OCI-LY3 (cell line): ENCODE data around the gene SULT2B1.

Source experiments
- H2AFZ ChIP-seq: fragments of 200-600, 300-600 bp; shearing (Covaris generic); 2 replicates; pipeline ENCODE4 v1.6.0; 2014; ENCODE audit warnings: antibody characterized with exemption, low read depth, low read length
- H3K27ac ChIP-seq: fragments of 200-600, 300-600 bp; sonication (generic); 2 replicates; pipeline ENCODE4 v1.5.1; 2014; ENCODE audit warnings: mild to moderate bottlenecking, low read length, moderate library complexity, mixed read lengths
- H3K27me3 ChIP-seq: fragments of 200-600, 300-600 bp; sonication (generic); 2 replicates; pipeline ENCODE4 v1.6.1; 2014; ENCODE audit warnings: low read depth, low read length, mixed read lengths
- H3K36me3 ChIP-seq: fragments of 200-600, 300-600 bp; sonication (generic); replicated peaks from 2 replicates; pipeline ENCODE3; 2014; ENCODE audit warnings: low read depth, low read length, mixed read lengths
- H3K4me1 ChIP-seq: fragments of 300-600, 200-600 bp; sonication (generic); 2 replicates; pipeline ENCODE4 v1.6.1; 2014; ENCODE audit warnings: low read length, mixed read lengths
- H3K4me2 ChIP-seq: fragments of 200-600, 300-600 bp; sonication (generic); 2 replicates; pipeline ENCODE4 v1.6.1; 2014; ENCODE audit warnings: low read length, mixed read lengths
- H3K4me3 ChIP-seq: fragments of 300-600, 200-600 bp; sonication (generic); 2 replicates; pipeline ENCODE4 v1.5.1; 2014; ENCODE audit warnings: antibody characterized with exemption, mild to moderate bottlenecking, low read length, moderate library complexity
- H3K79me2 ChIP-seq: fragments of 300-600, 200-600 bp; shearing (Covaris generic); 2 replicates; pipeline ENCODE4 v1.6.1; 2014; ENCODE audit warnings: mild to moderate bottlenecking, low read length, mixed read lengths
- H3K9ac ChIP-seq: fragments of 300-600, 200-600 bp; shearing (Covaris generic); 2 replicates; pipeline ENCODE4 v1.6.0; 2014; ENCODE audit warnings: mild to moderate bottlenecking, low read length, moderate library complexity
- H3K9me3 ChIP-seq: fragments of 200-600, 300-600 bp; shearing (Covaris generic); 2 replicates; pipeline ENCODE4 v1.6.1; 2014; ENCODE audit warnings: low read length, mixed read lengths; ENCODE audit not compliant: insufficient read depth
- H4K20me1 ChIP-seq: fragments of 200-600, 300-600 bp; sonication (generic); 2 replicates; pipeline ENCODE4 v1.6.1; 2016; ENCODE audit warnings: low read length, mixed read lengths; ENCODE audit not compliant: insufficient read depth
- EZH2phosphoT487 ChIP-seq: fragments of 200-600 bp; shearing (Covaris generic); IDR thresholded peaks from 2 replicates; pipeline ENCODE4 v1.6.1; 2018; ENCODE audit warnings: antibody characterized with exemption, mixed run types, low read depth
- TF ChIP-seq, protein P1 (sequence below): fragments of 200-600, 300-600 bp; sonication (generic); IDR thresholded peaks from 2 replicates; pipeline ENCODE4 v1.5.1; 2014; ENCODE audit warnings: antibody characterized with exemption, low read length, low read depth

The SULT2B1 gene

DNA sequence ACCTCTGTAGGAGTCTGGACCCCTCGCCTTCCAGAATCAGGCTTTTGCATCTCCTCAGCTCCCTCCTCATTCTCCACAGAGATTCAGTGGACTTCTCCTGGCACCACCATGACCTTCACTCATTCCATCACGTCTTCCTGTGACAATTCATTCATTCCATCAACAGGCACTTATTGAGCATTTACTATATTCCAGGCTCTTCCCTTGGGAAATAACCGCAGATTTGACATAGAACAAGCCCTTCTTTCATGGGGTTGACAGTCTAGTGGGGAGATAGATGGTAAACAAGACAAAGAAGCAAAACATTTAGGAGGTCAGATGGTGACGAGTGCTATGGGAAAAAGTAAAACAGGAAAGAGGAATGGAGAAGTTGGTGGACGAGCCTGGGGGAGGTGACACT, 2.6 kb upstream of the SULT2B1 start:
- Histone ChIP-seq H2AFZ (no peak overlapping the region), H3K4me2 (no peak overlapping the region), H3K4me3 (no peak overlapping the region), H3K9me3 (no peaks in the 10 kb centered on the region), H3K4me1 (no peaks in the 10 kb centered on the region), H3K27ac (no peak overlapping the region), H4K20me1 (no peaks in the 10 kb centered on the region), H3K79me2 (no peaks in the 10 kb centered on the region), H3K36me3 (no peaks in the 10 kb centered on the region), H3K9ac (no peak overlapping the region), H3K27me3 (peaks cover 22% of the 10 kb centered on the region)
- TF ChIP-seq EZH2phosphoT487, result no peak

DNA sequence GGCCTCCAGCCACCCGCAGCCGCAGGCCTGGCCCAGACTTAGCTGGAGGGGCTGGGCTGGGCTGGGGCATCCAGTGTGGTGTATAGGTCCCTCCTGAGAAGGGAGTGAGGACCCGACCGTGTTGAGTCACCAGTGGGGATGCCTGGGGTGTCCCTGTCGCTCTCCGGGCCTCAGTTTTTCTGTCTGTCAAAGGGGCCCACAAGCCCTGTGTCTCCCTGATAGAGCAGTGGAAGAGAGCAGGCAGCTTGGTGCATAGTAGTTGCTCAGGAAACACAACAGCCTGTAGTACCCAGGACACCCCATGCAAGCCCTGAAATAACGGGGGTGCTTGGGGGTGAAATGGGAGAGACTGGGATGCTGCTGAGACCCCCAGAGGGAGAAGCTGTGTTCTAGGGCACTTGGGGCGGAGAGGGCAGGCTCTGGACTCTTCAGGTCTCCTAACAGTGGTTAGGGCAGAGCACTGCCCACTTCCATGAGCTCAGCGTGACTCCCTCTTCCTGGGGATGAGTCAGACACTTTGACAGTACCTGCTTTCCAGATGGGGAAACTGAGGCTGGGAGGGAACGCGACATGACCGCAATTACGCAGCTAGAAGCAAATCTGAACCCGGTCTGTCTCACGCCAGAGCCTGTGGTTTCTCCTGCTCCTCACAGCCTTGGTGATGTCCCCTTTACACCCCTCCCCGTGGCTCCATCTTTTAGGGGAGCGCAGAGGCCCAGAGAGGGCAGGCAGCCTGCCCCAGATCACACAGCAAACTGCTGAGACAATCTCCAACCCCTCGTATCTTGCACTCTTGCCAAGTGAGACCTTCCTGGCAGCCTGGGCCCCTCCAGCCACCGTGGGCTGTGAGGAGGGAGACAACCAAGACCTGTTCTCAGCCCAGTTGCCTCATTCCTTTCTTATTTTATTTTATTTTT, 692 bp downstream of the SULT2B1 start:
- no peak overlapping the region for H3K27ac ChIP-seq

DNA sequence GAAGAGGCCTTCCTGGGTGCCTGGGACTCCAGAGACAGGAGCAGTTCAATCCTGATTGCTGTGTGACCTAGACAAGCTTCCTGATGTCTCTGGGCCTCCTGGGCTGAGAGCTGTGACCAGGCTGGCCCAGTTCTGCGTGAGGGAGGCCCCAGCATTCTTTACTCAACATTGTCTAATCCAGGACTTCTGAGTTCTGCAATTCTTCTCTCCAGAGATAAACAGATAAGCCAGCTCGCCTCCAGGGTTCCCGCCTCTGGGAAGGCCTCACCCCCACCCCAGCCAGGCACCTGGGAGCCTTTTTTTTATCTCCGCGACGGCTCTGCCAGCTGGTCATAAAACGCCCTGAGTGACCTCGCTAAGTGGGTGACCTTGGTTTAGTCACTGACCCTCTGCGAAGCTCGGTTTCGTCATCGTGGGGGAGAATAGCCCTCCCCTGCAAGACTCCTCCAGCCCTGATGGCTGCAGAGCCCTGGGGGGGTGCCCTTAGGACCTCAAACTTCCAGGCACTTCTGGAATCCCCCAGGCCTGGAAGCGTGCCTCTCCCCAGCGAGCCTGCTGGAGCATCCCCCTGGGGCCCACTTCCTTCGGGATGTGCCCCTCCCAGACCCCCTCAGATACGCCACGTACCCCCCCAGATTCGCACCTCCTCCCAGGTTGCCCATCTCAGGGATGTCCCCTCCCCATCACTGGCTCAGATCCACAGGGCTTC, 1.9 kb downstream of the SULT2B1 start:
- Histone ChIP-seq H3K9me3 (no peaks in the 10 kb centered on the region), H3K79me2 (no peaks in the 10 kb centered on the region), H3K4me1 (no peaks in the 10 kb centered on the region), H4K20me1 (no peaks in the 10 kb centered on the region), H2AFZ (no peak overlapping the region), H3K4me3 (no peak overlapping the region), H3K9ac (no peak overlapping the region), H3K36me3 (no peaks in the 10 kb centered on the region), H3K4me2 (no peak overlapping the region), H3K27ac (no peak overlapping the region), H3K27me3 (peaks cover 16% of the 10 kb centered on the region)
- TF ChIP-seq, protein P1, sequence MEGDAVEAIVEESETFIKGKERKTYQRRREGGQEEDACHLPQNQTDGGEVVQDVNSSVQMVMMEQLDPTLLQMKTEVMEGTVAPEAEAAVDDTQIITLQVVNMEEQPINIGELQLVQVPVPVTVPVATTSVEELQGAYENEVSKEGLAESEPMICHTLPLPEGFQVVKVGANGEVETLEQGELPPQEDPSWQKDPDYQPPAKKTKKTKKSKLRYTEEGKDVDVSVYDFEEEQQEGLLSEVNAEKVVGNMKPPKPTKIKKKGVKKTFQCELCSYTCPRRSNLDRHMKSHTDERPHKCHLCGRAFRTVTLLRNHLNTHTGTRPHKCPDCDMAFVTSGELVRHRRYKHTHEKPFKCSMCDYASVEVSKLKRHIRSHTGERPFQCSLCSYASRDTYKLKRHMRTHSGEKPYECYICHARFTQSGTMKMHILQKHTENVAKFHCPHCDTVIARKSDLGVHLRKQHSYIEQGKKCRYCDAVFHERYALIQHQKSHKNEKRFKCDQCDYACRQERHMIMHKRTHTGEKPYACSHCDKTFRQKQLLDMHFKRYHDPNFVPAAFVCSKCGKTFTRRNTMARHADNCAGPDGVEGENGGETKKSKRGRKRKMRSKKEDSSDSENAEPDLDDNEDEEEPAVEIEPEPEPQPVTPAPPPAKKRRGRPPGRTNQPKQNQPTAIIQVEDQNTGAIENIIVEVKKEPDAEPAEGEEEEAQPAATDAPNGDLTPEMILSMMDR, result no peak
- no peak for TF ChIP-seq EZH2phosphoT487

More for the DNA sequence above, 692 bp downstream of the SULT2B1 start:
- Histone ChIP-seq H3K79me2 (no peaks in the 10 kb centered on the region), H3K9ac (no peak overlapping the region), H3K4me2 (no peak overlapping the region), H3K4me3 (no peak overlapping the region), H3K36me3 (no peaks in the 10 kb centered on the region), H3K9me3 (no peaks in the 10 kb centered on the region), H3K4me1 (no peaks in the 10 kb centered on the region), H2AFZ (no peak overlapping the region), H3K27me3 (peaks cover 22% of the 10 kb centered on the region), H4K20me1 (no peaks in the 10 kb centered on the region)
- TF ChIP-seq, protein P1, result no peak
- no peak for TF ChIP-seq EZH2phosphoT487

DNA sequence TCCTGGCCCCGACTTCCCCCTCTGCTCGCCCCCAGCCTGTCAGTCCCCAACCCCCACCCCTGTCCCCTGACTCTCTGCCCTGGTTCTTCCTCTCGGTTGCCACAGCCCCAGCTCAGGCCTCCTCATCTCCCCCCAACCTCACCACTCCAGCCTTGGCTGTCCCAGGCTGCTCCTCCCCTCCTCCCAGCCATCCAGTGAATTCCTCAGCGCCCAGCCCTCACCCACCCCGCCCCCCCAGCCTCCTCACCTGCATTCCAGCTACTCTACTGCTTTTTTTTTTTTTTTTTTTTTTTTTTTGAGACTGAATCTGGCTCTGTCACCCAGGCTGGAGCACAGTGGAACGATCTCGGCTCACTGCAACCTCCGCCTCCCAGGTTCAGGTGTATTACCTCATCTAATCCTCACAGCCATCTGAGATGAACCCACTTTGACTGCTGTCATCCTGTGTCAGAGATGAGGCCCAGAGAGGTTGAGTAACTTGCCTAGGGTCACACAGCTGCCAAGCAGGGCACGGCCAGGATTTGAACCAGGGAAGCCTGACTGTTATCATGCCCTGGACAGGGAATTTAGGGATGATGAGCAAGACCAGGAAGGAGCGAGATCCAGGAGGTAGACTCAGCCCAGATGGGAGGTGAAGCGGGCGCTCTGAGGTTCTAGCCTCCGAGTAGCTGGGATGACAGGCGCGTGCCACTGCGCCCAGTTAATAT, 2.6 kb downstream of the SULT2B1 start:
- H3K9me3 ChIP-seq, result no peaks in the 10 kb centered on the region
- TF ChIP-seq, protein P1, result no peak
- TF ChIP-seq EZH2phosphoT487, result no peak
- no peaks in the 10 kb centered on the region for H4K20me1 ChIP-seq
- H3K36me3 ChIP-seq, result no peaks in the 10 kb centered on the region
- H3K4me2 ChIP-seq, result no peak overlapping the region
- no peak overlapping the region for H3K4me3 ChIP-seq
- no peak overlapping the region for H3K27ac ChIP-seq
- H2AFZ ChIP-seq, result no peak overlapping the region
- H3K79me2 ChIP-seq, result no peaks in the 10 kb centered on the region
- peaks cover 11% of the 10 kb centered on the region for H3K27me3 ChIP-seq
- H3K9ac ChIP-seq, result no peak overlapping the region
- no peaks in the 10 kb centered on the region for H3K4me1 ChIP-seq
